DOHH2 (cell line): ENCODE data around the gene NELFE.

Source experiments
- EZH2phosphoT487 ChIP-seq: fragments of 200-600 bp; sonication (generic); IDR thresholded peaks from 2 replicates; pipeline ENCODE4 v1.6.1; 2017; ENCODE audit warnings: borderline replicate concordance, mild to moderate bottlenecking, antibody characterized with exemption, low read length, moderate library complexity, mixed read lengths
- TF ChIP-seq, protein P1 (sequence below): fragments of 200-600 bp; sonication (generic); IDR thresholded peaks from one replicate; pipeline ENCODE4 v1.5.1; 2014; ENCODE audit warnings: antibody characterized with exemption, mild to moderate bottlenecking, low read depth, low read length; ENCODE audit not compliant: poor library complexity, severe bottlenecking

DNA sequence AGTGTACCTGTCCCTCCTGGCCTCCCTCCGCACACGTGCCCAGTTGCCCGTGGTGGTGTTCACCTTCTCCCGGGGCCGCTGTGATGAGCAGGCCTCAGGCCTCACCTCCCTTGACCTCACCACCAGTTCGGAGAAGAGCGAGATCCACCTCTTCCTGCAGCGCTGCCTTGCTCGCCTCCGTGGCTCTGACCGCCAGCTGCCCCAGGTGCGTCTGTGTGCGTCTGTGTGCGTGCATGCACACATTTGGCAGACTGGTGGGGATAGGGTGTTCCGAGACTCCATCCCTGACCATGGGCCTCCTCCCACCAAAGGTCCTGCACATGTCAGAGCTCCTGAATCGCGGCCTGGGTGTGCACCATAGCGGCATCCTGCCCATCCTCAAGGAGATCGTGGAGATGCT, 5.2 kb upstream of the NELFE start:
- TF ChIP-seq, protein P1, sequence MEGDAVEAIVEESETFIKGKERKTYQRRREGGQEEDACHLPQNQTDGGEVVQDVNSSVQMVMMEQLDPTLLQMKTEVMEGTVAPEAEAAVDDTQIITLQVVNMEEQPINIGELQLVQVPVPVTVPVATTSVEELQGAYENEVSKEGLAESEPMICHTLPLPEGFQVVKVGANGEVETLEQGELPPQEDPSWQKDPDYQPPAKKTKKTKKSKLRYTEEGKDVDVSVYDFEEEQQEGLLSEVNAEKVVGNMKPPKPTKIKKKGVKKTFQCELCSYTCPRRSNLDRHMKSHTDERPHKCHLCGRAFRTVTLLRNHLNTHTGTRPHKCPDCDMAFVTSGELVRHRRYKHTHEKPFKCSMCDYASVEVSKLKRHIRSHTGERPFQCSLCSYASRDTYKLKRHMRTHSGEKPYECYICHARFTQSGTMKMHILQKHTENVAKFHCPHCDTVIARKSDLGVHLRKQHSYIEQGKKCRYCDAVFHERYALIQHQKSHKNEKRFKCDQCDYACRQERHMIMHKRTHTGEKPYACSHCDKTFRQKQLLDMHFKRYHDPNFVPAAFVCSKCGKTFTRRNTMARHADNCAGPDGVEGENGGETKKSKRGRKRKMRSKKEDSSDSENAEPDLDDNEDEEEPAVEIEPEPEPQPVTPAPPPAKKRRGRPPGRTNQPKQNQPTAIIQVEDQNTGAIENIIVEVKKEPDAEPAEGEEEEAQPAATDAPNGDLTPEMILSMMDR, result no peak
- TF ChIP-seq EZH2phosphoT487, result no peak
